Epithelial cell of prostate (primary cell): Measurements from ENCODE around the gene UPK3A.
A peak's percentile ranks its signal among the peaks of the same experiment; 100 is the strongest.
"Not testable (repeated sequence)": the region's sequence is repeated elsewhere in the genome, so short reads cannot be mapped to it uniquely, and the experiment has no call there.

Experiments used
- DNase-seq: peaks from one replicate; pipeline ENCODE4 v3.0.0-alpha.2; 2011; ENCODE audit warnings: low read depth, low spot score
- H3K27ac ChIP-seq: fragments of 450-650 bp; 2 replicates; pipeline ENCODE4 v1.5.1; 2017; ENCODE audit warnings: mild to moderate bottlenecking

Gene UPK3A

DNA sequence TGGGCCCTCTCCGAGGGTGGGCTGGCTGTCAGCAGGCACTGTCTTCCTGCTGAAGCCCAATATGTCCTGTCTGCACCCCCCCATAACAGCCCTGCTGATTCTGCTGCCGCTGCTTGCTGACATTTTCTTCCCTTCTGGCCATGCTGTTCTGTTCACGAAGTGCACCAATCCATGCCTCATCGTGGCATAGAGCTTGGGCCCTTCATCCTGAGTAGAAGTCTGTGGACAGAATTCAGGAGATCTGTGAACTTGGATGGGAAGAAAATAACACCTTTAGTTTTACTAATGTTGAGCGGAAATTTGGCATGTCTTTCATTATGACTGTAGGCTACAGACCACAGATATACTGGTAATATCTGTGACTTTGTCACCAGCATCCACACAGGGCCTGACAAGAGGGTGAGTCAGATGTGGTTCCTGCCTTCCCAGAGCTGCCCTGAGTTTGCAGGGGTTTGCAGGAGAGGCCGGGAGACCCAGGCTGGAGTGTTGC, 29.9 kb upstream of the UPK3A start:
- H3K27ac ChIP-seq, result no peak overlapping the region
- DNase-seq, result no peak

DNA sequence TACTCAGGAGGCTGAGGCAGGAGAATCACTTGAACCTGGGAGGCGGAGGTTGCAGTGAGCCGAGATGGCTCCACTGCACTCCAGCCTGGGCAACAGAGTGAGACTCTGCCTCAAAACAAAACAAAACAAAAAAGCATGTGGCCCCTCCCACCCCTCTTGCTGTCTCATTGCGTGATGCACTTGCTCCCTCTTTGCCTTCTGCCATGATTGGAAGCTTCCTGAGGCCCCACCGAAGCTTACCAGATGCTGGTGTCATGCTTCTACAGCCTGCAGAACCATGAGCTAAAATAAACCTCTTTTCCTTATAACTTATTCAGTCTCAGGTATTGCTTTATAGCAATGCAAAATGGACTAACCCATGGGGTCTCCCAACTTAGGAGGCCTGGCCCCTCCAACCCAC, 26.8 kb upstream of the UPK3A start:
- DNase-seq, H3K27ac ChIP-seq: not testable (repeated sequence)

DNA sequence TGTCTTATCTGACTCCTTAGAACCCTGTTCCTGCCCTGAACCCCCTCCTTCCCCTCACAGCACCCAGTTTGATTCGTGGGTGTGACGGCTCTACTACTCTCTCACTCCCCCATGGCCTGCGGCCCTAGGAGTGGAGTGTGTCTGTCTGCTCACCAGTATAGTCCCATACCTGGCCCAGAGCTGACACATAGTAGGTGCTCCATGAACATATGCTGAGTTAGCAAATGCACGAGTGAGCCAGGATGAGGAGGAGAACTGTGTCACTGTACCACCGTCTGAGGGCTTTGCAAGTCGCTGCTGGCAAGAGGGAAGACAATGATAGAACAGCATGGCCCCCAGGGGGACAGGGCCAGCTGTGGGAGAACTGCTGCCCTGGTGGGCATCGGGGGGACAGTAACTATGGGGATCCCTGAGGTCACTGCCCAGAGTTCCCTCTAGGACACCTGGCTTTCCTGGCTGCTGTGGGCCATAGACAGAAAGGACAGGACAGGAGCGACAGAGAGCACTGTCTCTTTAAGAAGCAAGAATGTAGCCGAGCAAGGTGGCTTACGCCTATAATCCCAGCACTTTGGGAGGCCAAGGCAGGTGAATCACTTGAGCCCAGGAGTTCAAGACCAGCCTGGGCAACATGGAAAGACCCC, 24.9 kb upstream of the UPK3A start:
- no peak for DNase-seq
- H3K27ac ChIP-seq, result no peak overlapping the region

DNA sequence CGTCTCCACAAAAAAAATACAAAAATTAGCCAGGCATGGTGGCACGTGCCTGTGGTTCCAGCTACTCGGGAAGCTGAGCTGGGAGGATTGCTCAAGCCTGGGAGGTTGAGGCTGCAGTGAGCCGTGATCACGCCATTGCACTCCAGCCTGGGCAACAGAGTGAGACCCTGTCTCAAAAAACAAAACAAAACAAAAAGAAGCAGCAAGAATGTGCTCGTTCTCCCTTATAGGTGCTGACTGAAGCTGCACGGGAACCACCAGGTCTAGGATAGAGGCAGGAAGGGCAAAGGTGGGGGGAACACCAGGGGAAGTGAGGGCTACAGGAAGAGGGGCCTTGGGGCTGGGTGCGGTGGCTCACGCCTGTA, 24.4 kb upstream of the UPK3A start:
- DNase-seq, H3K27ac ChIP-seq: not testable (repeated sequence)

DNA sequence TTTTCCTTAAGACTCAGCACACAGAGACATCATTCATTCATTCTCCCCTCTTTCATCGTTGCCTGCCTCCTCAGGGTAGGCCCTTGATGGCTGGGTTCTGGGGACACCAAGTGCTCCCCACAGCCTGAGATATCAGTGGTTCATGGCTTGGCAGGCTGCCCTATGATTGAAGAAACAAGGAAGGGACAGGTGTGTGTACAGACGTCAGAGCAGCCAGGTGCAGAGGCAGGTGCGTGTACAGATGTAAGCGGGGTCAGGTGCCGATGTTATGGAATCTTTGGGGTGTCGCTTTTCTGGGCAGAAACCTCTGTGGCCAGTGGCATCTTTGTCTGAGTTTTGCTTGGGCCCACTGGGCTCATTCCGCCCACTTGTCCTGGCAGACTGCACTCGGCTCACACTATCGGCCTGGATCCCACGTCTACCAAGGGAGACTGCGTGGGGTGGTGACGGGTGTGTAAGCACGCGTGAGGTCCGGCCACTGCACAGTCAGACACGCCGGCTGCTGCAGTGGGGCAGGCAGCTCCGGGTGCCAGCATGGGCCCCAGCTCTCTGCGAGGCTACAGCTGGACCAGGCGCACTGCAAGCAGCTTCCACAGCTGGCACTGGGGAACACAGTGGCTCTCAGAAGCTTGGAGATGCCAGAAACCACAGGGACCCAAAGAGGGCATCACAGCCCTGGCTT, 23.2 kb upstream of the UPK3A start:
- DNase-seq, result no peak
- no peak overlapping the region for H3K27ac ChIP-seq

DNA sequence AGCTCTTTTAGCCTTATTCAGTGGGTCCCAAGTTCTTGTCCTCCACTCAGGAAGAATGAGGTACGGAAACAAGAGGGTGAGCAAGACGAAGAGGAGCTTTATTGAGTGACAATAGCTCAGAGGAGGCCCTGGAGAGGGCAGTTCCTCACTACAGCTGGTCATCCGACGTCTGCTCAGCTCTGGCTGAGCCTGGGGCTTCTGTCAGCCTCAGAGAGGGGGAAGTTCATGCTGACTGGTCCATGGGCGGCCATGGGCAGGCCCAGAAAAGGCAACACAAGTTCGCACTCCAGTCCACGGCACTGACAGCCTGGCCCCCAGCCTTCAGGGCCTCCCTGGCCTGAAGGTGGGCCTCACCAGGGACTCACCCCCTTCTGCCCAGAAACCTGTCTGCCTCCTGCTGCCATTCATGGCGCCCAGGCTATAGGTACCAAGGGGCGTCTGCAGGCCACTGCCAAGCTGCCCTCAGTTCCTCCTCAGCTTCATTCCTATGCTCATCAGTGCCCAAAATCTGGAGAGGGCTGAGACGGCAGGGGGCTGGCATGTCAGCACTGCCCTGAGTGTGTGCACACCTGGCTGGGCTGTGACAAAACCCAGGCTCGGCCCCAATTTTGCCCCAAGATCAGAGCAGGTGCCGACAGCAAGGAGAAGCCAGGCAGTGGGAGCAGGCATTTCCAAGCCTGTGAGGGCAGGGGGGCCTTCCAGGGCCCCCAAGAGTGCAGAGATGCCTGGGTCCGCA, 22.4 kb upstream of the UPK3A start:
- DNase-seq, result no peak
- no peak overlapping the region for H3K27ac ChIP-seq

DNA sequence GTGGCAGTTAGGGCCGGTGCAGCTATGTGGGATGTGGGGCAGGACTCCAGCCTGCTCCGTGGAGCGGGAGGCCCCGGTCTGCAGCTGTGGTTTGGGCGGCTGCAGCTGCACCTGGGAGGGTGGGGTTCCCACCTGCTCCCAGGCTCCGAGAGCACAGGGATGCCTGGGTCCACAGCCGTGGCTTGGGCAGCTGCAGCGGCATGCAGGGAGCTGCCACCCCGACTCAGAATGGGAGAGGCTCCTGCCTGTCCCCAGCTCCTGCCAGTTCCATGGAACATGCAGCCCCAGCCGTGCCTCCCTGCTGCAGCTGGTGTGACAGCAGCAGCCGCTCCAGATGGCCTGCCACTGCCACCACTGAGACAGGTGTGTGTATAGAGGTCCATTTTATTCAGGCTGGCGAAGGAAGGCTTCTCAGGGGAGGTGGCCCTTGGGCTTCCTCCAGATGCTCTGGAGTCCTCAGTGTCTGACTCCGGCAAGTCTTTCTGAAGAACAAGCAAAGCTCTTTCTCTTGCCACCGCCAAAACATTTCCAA, 21.8 kb upstream of the UPK3A start:
- DNase-seq, result no peak

DNA sequence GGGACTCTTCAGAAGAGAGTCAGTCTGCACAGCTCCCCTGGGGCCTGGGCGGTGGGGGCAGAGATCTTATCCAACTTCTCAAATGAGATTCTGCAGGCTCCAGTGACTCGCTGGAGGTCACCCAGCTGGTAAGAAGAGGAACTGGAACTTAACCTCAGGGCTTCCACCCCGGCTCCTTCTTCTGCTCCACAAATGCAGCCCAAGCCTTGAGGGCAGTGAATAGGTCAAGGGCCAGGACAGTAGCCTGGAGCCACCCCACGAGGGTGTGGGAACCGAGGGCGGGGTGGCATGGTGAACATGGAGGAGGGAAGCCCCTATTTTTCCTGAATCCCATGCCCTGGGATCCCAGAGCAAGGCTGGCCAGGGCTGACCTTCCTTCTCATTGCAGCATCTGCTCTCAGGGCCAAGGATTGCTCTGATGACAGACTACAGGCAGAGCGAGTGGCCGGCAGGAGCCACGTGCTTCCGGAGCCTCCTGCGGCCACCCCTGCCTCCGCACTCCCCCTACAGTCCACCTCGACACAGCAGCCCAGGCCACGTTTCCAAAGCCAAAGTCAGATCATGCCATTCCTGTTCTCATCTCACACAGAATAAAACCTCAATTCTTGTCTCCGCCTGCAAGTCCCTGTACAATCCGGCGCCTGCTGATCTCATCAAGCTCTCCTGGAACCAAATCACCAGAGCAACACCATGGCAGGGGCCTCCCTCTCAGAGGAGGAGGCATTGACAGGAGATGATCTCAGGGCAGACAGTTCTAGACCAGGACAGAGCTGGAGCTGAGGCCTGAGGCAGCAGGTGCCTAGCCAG, 21.1 kb upstream of the UPK3A start:
- H3K27ac ChIP-seq, result peak overlapping the region; percentile 1
- peak; percentile 68 for DNase-seq

More for the DNA sequence above, 21.8 kb upstream of the UPK3A start:
- H3K27ac ChIP-seq, result no peak overlapping the region

DNA sequence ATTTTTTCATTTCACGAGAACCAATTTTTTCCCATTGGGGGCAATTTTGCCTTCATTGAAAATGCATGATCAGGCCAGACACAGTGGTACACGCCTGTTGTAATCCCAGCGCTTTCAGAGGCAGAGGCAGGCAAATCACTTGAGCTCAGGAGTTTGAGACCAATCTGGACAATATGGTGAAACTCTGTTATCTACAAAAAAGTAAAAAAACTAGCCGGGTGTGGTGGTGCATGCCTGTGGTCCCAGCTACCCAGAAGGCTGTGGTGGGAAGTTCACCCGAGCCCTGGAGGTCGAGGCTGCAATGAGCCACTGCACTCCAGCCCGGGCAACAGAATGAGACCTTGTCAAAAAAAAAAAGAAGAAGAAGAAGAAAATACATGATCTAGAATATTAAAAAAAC, 19.2 kb upstream of the UPK3A start:
- H3K27ac ChIP-seq, result no peak overlapping the region

DNA sequence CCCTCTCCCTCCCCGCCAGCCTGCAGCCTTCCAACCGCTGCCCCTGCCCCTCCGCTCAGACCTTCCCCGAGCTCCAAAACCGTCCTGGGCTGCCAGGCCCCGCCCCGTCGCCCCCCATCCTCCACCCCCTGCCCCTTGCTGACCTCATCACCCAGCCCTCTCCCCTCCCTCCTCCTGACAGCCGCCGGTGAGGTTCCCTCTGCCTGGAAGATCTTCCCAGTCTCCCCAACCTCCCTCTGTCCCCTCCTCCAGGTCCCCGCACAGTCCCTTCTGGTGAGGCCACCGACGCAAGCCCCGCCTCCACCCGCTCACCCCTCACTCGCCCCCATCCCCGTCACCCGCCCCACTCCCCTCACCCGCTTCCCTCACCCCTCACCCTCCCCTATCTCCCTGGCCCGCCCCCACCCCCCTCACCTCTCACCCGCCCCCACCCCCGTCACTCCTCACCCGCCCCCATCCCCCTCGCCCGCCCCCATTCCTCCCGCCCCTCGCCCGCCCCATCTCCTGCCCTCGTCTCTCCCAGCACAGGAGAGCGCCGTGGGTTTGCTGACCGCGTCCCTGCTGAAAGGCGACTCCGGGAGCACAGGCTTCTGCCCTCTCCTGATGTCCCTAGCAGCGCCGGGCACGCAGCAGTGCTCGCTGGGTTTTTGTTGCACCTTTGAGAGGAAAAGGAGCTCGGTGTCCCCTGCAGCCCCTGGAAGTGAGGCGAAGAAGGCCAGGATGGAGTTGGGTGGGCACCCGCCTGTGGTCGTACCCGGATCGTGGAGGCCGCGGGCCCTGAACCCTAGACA, 16.4 kb upstream of the UPK3A start:
- no peak overlapping the region for H3K27ac ChIP-seq
- DNase-seq, result no peak

More for the DNA sequence above, 19.2 kb upstream of the UPK3A start:
- no peak for DNase-seq

DNA sequence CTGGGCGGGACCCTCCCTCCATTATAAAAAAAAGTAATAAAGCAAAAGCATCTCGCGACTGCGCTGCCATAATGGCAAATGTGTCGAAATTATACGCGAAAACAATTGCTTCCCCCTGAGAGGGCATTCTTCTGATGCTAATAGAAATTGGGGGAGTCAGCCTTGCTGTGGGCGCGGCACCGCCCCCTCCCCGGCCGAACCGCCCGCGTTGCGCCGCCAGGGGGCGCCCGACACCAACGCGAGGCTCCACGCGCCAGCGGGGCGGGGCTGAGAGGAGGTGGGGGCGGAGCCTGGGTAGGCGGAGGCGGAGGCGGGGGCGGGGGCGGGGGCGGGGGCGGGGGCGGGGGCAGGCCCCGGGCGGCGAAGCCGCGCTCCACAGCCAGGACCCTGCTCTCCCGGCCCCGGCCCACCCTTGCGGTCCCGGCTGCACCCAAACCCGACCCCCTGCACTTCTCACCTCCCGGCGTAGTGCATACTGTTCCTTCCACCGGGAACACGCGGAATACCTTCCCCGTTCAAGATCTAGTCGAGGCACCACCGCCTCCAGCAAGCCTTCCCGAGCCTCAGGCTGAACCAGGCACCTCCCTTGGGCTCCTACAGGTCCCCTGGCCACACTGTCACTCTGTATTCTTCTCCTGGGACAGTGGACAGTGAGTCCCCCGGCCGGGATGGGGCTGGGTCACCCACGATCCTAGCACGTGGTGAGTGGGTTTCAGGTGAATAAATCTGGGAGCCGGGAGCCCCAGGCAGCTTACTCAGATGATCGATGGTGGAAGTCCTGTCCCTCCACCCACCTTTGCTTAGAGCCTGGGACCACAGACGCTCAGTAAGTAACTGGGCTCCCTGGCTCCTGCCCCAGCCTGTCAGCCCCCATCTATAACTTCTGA, 15.5 kb upstream of the UPK3A start:
- no peak overlapping the region for H3K27ac ChIP-seq
- no peak for DNase-seq

DNA sequence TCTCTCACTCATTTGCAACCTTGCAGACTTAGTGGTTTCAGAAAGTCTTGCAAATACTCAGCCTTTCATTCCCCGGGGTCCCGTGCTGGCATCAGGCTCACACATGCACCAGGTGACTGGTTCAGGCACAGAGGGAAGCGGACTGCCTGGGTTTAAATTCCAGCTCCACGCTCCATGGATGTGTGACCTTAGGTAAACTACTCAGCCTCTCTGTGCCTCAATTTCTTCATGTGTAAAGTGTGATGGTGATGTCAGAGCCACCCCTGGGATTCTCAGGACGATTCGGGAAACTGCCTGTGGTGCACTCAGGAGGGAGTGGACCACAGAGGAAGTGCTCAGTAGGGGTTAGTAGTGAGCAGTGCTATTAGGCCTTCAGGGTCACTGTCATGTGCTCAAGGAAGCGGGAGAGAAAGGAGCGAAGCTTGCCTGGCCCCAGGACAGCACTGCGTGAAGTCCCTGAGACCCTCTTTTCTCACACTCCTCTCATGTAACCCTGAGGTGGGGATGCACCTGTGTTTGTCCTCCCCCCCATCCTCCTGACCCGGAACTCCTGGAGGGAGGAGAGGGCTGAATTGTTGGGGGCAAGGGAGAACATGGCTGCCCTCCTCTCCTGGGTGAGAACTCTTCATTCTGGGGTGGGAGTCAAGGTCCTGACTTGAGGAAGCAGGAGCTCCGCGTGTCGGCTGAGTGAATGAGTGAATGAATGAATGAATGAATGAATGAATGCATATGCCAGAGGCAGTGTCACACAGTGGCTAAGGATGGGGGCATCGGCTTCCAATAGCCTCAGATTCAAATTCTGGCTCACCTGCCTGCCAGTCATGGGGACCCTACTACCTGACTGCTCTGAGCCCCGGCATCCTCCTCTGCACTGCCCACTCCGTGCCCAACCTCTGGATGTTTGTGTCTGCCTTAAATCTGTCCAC, 14.4 kb upstream of the UPK3A start:
- no peak for DNase-seq
- H3K27ac ChIP-seq, result no peak overlapping the region

DNA sequence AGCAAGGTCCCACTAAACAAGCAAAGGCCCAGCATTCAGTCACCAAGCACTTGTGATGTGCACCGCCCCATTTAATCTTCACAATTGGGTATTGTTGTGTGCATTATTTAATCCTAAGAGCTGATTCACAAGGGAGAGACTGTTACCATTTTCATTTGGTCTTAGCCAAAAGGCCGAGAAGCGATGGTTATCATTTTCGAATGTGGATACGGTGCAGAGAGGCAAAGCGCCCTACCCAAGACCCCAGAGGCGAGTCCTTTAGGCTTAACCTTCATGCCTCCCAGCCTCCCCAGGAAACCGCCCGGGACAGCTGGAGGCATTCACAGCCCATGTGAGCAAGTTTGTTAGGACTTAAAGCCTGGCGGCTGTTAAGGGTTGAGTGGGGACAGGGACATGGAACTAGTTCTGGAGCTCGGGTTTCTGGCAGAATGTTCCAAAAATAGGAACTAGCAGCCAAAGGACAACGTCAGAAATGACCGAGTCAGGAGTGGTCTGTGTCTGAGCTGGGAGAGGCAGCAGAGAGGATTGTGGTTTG, 13.0 kb upstream of the UPK3A start:
- H3K27ac ChIP-seq, result no peak overlapping the region
- DNase-seq, result no peak

DNA sequence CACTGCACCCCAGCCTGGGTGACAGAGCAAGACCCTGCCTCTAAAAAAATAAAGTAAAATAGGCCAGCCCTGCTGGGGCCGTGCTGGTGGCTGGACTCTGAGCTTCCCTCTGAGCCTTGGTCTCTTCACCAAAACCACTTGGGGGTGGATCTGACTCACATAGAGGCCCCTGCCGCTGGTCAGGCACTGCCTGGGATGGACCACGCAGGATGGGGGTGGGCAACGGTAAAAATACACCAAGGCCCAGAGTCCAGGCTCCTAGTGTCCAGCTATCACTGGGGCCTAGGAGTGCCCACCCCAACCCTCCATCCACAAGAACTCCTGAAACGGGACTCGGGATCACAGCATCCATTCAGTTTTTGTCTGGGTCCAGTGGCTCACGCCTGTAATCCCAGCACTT, 12.3 kb upstream of the UPK3A start:
- DNase-seq, result no peak
- H3K27ac ChIP-seq, result no peak overlapping the region

DNA sequence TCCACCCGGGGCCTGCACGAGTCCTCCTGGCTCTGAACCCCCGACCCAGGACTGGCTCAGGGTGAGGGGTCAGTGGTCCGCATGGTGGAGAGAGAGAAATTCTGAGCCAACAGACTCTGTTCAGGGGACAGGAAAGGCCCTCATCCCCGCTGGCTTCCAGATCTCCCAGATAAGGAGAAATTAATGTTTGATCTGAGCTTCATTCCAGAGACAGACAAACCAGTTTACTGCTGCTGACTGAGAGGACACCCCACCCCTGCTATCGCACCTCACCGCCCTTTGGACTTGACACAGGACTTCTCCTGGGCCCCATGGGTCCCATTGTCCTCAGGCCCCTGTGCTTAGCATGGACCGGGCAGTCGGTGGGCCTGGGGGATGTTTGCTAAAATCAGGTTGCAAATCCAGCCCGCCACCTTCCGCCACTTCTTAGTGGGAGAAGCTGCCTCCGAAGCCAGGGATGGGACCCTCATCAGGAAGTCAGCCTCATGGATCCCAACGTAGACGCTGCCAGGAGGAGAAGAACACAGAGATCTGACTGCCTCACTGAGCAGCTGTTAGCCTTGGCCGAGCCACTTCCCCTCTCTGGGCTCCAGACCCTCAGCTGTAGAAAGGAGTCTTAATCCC, 11.2 kb upstream of the UPK3A start:
- no peak for DNase-seq
- no peak overlapping the region for H3K27ac ChIP-seq

DNA sequence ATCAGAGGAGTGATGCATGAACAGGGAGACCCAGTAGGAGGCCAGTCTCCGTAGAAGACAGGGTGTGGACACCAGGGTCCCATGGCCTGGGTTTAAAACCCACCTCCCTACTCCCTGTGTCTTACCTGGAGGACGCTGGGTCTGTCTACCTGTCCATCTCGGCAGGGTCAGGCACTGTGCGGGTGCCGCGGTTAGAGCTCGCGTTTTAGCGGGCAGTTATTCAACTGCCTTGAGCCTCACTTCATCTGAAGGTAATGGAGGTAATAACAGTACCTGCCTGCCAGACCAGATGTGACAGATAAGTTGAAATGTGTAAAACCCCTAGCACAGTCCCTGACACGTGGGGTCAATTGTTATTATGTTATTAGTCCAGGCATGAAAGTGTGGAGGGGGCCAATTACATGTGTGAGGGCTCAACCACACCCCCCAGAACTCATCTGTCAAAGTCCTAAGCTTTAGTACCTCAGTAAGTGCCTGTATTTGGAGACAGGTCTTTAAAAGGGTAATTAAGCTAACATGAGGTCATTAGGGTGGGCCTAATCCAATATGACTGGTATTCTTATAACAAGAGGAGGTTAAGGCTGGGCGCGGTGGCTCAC, 8.1 kb upstream of the UPK3A start:
- H3K27ac ChIP-seq, result no peak overlapping the region
- DNase-seq, result no peak
